Measurements from ENCODE around the gene LTBP1. TPM values are rescaled to one million over a fixed set of nuclear protein-coding genes. Genes with fewer than 3 reads are reported as not detected.

The LTBP1 gene
- total RNA-seq, 1 experiment from 2014 or later = 119 TPM

- peaks cover 8% of the 10 kb centered on the region for H3K4me1 Mint-ChIP-seq (ENCODE audit: insufficient read depth, unreplicated experiment)
- intact Hi-C loops (cut with micrococcal nuclease) = no loop called here
- no peak for DNase-seq (ENCODE audit: unreplicated experiment)
- H3K27me3 Mint-ChIP-seq (ENCODE audit: insufficient read depth, unreplicated experiment) = peaks cover 10% of the 10 kb centered on the region
- H3K36me3 Mint-ChIP-seq (ENCODE audit: insufficient read depth, unreplicated experiment) = no peaks in the 10 kb centered on the region
- H3K9me3 Mint-ChIP-seq (ENCODE audit: unreplicated experiment) = no peaks in the 10 kb centered on the region
- ChIA-PET CTCF (interaction anchor here (1.0 kb wide), 1 partner anchor 11 kb away, joined by 3 read pairs; no protein-coding TSS in a partner anchor), POLR2A (no interaction called here)
- TF ChIP-seq CTCF (IDR thresholded peaks at IDR 0.05; ENCODE audit: unreplicated experiment) = no peak
- H3K4me3 Mint-ChIP-seq (ENCODE audit: unreplicated experiment) = no peak overlapping the region
- no TSS peak for BruUV-seq (replicated peaks)
- H3K27ac Mint-ChIP-seq (ENCODE audit: low read depth, unreplicated experiment) = no peak overlapping the region
Measured at GRCh38 chr2:33430856-33431255, 484.1 kb downstream of the LTBP1 start.

GRCh38 chr2:33432871-33433270, 486.1 kb downstream of the LTBP1 start:
- POLR2A ChIA-PET = interaction anchor here (0.6 to 1.1 kb wide), 3 partner anchors 87 to 373 kb away, joined by 3 read pairs; no protein-coding TSS in a partner anchor
- no peak for TF ChIP-seq CTCF (IDR thresholded peaks at IDR 0.05; ENCODE audit: unreplicated experiment)
- no peaks in the 10 kb centered on the region for H3K4me1 Mint-ChIP-seq (ENCODE audit: insufficient read depth, unreplicated experiment)
- no peak overlapping the region for H3K27ac Mint-ChIP-seq (ENCODE audit: low read depth, unreplicated experiment)
- CTCF ChIA-PET = interaction anchor here (1.1 to 2.5 kb wide), 2 partner anchors 8 to 37 kb away, joined by 4 to 8 read pairs; no protein-coding TSS in a partner anchor
- no peak overlapping the region for H3K4me3 Mint-ChIP-seq (ENCODE audit: unreplicated experiment)
- H3K27me3 Mint-ChIP-seq (ENCODE audit: insufficient read depth, unreplicated experiment) = peaks cover 10% of the 10 kb centered on the region
- H3K36me3 Mint-ChIP-seq (ENCODE audit: insufficient read depth, unreplicated experiment) = no peaks in the 10 kb centered on the region
- intact Hi-C loops (cut with micrococcal nuclease) = no loop called here
- no peaks in the 10 kb centered on the region for H3K9me3 Mint-ChIP-seq (ENCODE audit: unreplicated experiment)
- DNase-seq (ENCODE audit: unreplicated experiment) = no peak
- no TSS peak for BruUV-seq (replicated peaks)

GRCh38 chr2:33433279-33434235, 486.8 kb downstream of the LTBP1 start:
- TF ChIP-seq CTCF (IDR thresholded peaks at IDR 0.05; ENCODE audit: unreplicated experiment) = no peak
- H3K27me3 Mint-ChIP-seq (ENCODE audit: insufficient read depth, unreplicated experiment) = peaks cover 10% of the 10 kb centered on the region
- no TSS peak for BruUV-seq (replicated peaks)
- no peak for DNase-seq (ENCODE audit: unreplicated experiment)
- intact Hi-C loops (cut with micrococcal nuclease) = no loop called here
- no peak overlapping the region for H3K27ac Mint-ChIP-seq (ENCODE audit: low read depth, unreplicated experiment)
- ChIA-PET POLR2A (interaction anchor here (0.7 kb wide), 1 partner anchor 374 kb away, joined by 3 read pairs; no protein-coding TSS in a partner anchor), CTCF (interaction anchor here (0.5 to 2.7 kb wide), 10 partner anchors 8 to 375 kb away, joined by 3 to 9 read pairs (median 4); partner anchors contain the start of gene RASGRP3)
- no peak overlapping the region for H3K4me3 Mint-ChIP-seq (ENCODE audit: unreplicated experiment)
- H3K36me3 Mint-ChIP-seq (ENCODE audit: insufficient read depth, unreplicated experiment) = no peaks in the 10 kb centered on the region
- H3K4me1 Mint-ChIP-seq (ENCODE audit: insufficient read depth, unreplicated experiment) = no peaks in the 10 kb centered on the region
- H3K9me3 Mint-ChIP-seq (ENCODE audit: unreplicated experiment) = no peaks in the 10 kb centered on the region

- Mint-ChIP-seq H3K27me3 (ENCODE audit: insufficient read depth, unreplicated experiment) (peaks cover 10% of the 10 kb centered on the region), H3K36me3 (ENCODE audit: insufficient read depth, unreplicated experiment) (no peaks in the 10 kb centered on the region), H3K4me1 (ENCODE audit: insufficient read depth, unreplicated experiment) (no peaks in the 10 kb centered on the region), H3K27ac (ENCODE audit: low read depth, unreplicated experiment) (no peak overlapping the region), H3K4me3 (ENCODE audit: unreplicated experiment) (no peak overlapping the region), H3K9me3 (ENCODE audit: unreplicated experiment) (no peaks in the 10 kb centered on the region)
- BruUV-seq (replicated peaks) = no TSS peak
- ChIA-PET POLR2A (no interaction called here), CTCF (interaction anchor here (0.6 to 2.7 kb wide), 3 partner anchors 40 to 148 kb away, joined by 3 to 9 read pairs (median 3); no protein-coding TSS in a partner anchor)
- DNase-seq (ENCODE audit: unreplicated experiment) = no peak
- no peak for TF ChIP-seq CTCF (IDR thresholded peaks at IDR 0.05; ENCODE audit: unreplicated experiment)
- intact Hi-C loops (cut with micrococcal nuclease) = no loop called here
Measured at GRCh38 chr2:33435518-33435917, 488.8 kb downstream of the LTBP1 start.

Data from MCF 10A (cell line).